Measurements from ENCODE around the gene SULT4A1.

GRCh38 chr22:43910178-43910695, 47.9 kb upstream of the SULT4A1 start:
- TF ChIP-seq ZBTB33 (CRISPR knock-in tag; IDR thresholded peaks at IDR 0.05), result no peak
- TF ChIP-seq TCF7L2 (IDR thresholded peaks at IDR 0.05; ENCODE audit: low read depth, low read length), result no peak
- no peak for TF ChIP-seq CTCF (IDR thresholded peaks at IDR 0.05 in 2 of 3, conservative IDR thresholded peaks at IDR 0.05 in 1 of 3; ENCODE audit: insufficient read depth in 2 of 3, low read depth in 1 of 3, low read length in 3 of 3)
- no peak for TF ChIP-seq HDAC6 (IDR thresholded peaks at IDR 0.05; ENCODE audit: low read depth, low read length)
- TF ChIP-seq ZNF407 (IDR thresholded peaks at IDR 0.05; ENCODE audit: low read depth), result no peak
- TF ChIP-seq ELF4 (CRISPR knock-in tag; IDR thresholded peaks at IDR 0.05), result no peak
- no peak for TF ChIP-seq FOXM1 (IDR thresholded peaks at IDR 0.05; ENCODE audit: low read depth)
- TF ChIP-seq FOXM1 (CRISPR knock-in tag; IDR thresholded peaks at IDR 0.05; ENCODE audit: low read depth), result no peak
- no peak for TF ChIP-seq KLF16 (IDR thresholded peaks at IDR 0.05)
- TF ChIP-seq BRD9 (IDR thresholded peaks at IDR 0.05; ENCODE audit: low read depth, partially characterized antibody), result no peak
- no peak for TF ChIP-seq SPI1 (IDR thresholded peaks at IDR 0.05; ENCODE audit: borderline replicate concordance, low read depth, low read length)
- no peak for TF ChIP-seq EP300 (IDR thresholded peaks at IDR 0.05; ENCODE audit: low read length)
